NCI-H2029 (cell line): ENCODE measurements around the gene TRIM17.

Source experiments
- DNase-seq: peaks from one replicate; lab custom pipeline; 2025; lab: John Stamatoyannopoulos, UW

The TRIM17 gene

DNA sequence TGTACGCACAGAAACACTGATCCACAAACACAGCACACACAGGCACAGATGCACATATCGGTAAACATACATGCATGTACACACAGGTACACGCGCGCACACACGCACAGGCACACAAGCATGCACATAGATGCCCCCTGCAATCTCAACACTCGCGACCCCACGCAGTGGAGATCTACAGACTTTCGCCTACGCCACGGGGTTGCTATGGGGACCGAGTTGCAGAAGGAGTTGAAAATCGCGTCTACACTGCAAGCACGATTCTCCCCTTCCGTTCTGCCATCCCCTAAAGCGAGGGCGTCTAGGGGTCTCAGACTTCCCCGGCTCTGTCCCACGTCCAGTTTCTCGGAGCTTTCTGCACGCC is 826 bp downstream of the TRIM17 start:
- no peak for DNase-seq

DNA sequence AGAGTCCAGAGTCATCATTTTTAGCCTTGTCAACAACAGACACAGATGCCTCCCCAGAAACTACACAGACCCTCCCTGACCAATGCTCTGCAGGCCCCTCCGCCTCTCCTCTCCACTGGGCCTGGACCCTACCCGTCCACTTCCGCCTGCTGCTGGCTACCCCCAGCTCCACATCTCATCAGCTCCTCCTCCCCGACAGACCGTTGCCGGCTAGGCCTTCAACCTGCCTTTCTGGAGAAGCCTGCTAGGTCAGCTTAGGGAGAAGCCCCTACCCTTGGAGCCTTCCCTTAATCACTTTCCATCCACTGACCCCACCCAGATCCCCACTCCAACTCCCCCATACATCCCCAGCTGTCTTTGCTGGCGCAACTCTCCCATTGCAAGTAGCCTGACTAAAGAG is 1.4 kb downstream of the TRIM17 start:
- no peak for DNase-seq

DNA sequence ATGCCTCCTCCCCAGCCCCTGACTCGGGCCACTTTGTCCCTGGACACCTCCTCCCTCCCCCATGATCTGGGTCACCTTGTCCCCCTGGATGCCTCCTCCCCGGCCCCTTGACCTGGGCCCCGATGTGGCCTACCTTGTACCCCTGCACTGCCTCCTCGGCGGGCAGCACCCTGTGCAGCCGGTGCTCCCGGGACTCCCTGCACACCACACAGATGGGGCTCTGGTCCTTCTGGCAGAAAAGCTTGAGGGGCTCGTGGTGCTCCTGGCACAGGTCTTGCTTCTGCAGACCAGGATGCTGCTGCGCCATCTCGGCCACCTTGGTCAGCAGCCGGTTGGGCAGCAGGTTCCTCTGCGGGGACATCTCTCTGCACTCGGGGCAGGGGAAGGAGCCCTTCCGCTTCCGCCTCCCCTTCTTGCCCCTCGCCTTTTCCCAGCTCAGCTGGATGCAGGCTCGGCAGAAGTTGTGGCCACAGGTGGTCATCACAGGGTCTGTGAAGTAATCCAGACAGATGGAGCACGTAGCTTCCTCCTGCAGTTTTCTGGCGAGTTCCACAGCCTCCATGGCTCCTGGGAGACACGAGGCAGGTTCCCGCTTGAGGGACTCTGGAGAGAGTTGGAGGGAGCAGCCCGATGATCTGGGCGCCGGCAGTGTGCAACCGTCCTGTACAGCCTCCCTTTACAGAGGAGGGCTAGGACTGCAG is 2.0 kb downstream of the TRIM17 start:
- no peak for DNase-seq

DNA sequence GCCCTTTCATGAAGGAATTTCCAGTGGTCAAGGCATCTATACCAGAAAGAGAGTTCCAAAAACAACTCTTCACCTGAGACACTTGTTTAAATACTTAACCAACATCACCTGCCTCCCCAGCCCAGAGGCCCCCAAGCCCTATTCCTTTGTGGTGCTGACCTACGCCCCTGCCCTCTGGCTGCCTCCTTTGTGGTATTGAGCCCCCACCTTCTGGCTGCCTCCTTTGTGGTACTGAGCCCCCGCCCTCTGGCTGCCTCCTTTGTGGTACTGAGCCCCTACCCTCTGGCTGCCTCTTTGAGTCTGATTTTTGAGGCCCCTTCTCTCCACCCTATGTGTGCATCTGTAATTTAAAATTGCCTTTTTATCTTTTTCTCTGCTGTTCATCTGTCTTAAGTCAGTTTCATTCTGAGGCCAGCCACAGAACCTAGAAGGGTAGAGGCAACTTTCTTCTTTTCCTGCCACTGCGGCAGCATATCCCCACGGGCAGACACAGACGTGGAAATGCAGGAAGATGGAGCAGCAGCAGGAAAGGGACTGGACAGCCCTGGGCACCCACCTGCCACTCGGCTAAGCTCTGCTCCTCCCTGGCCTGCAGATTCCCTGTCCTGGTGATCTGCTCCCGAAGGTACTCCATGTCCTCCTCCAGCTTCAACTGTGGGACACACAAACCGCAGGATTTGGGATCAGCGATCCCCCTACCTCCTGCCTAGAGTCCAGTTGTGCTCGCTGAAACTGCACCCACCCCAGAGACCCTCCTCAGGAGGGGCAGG is 3.2 kb downstream of the TRIM17 start:
- DNase-seq = no peak

DNA sequence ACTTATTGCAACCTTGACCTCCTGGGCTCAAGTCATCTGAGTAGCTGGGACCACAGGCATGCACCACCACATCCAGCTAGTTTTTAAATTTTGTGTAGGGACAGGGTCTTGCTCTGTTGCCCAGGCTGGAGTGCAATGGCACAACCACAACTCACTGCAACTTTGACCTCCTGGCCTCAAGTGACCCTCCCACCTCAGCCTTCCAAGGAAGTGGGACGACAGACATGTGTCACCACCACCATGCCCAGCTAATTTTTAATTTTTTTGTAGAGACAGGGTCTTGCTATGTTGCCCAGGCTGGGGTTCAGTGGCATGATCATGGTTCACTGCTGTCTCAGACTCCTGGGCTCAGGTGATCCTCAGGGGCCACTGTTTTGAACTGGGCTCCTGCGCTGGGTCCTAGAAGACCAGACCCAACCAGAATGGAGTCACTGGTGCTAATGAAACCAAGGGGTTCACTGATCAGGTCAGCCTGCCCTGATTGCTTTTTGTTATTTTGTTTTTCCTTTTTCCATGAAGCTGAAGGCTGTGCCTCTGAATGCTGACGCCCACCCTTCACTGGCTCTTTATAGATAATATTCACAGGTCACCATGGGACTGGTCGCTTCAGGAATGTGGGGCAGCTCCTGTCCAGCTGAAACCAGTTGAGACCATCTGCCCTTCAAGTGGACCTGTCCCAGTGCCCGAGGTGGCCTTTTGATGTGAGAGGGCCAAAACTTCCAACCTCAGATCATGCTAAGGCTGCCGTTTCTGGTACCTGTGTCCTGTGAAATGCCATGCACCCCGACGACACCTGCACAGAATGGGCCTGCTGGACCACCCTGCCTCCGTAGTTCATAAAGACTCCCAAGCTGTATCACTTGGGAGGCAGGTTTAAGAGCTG is 4.9 kb downstream of the TRIM17 start:
- DNase-seq = no peak

DNA sequence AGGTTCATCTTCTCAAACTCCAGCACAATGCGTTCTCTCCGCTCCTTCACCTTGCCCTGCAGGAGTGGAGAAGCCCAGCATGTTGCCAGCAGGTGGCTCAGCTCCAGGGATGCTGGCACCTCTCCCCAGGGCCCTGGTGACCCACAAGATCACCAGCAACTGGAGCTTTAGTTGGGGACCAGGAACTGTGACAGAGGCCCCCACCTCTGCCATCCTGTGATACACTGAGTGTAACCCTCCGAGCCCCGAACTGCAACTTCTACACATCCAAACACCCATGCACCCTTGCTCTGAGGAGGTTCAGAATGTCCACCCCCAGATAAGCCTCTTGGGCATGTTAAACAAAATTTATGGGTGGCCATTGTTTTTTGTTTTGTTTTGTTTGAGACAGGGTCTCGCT is 5.5 kb downstream of the TRIM17 start:
- DNase-seq = no peak

DNA sequence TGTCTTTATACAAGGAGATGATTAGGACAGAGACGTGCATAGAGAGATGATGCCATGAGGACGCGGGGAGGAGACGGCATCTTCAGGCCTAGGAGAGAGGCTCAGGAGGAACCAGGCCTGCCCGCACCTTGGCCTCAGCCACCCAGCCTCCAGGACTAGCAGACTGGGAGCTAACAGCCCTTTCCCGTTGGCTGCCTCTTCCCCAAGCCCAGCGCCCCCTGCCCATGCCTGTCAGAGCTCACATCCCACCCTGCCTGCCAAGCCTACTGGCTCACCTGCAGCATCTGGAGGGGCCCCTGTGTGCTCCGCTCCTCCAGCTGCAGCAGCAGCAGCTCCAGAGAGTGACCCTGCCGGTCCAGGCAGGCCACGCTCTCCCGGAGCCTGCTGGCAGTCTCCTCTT is 6.0 kb downstream of the TRIM17 start:
- no peak for DNase-seq

DNA sequence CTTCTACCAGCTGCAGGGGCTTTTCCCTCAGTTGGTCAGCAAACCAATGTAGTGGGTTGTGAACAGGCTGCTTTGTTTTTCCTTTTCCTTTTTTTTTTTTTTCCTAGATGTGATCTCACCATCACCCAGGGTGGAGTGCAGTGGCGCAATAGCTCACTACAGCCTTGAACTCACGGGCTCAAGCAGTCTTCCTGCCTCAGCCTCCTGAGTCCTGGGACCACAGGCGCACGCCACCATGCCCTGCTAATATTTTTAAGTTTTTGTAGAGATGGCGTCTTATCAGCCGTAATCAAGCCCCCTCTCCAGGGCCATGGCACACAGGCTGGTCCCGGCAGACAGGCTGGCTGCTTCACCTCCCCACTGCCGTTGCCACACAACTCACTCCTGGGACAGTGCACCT is 6.6 kb downstream of the TRIM17 start:
- no peak for DNase-seq

DNA sequence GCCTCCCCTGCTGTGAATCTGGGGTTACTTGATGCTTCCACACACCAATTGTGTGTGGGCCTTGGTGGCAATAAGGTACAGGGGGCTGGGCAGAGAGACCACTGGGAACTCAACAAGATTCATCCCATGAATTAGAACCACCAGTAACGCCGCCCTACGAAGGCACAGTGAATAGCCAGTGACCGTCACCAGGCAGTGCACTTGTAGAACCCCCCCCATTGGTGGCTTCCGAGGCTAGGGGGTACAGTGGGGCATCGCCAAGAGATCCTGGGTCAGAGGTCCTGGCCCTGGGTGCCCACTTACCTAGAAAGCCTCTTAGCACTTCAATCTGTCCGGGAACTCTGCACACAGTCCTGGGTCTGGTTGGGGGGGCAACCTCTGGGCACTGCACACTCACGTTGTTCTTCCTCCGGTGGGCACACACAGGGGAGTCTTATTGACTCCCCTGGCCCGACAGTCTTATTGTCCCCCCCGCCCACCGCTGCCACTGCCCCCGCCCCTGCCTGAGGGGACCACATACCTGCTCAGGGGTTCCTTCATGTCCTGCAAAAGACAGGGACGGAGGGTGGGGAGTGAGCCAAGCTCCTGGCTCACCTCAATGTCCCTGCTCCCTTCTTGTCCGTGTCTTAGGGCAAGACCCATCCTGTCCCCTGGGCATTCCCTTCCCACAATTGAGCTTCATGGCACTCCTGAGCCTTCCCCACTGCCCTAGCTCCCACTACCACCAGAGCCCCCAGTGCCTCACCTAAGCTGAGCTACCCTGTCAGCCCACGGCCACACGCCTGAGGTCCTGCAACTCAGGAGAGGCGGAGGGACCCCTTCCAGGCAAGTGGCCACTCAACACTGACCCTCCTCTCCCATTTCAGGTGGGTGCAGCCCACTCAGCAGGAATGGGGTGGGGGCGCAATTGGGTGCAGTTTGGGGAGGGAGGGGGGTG is 7.5 kb downstream of the TRIM17 start:
- no peak for DNase-seq

DNA sequence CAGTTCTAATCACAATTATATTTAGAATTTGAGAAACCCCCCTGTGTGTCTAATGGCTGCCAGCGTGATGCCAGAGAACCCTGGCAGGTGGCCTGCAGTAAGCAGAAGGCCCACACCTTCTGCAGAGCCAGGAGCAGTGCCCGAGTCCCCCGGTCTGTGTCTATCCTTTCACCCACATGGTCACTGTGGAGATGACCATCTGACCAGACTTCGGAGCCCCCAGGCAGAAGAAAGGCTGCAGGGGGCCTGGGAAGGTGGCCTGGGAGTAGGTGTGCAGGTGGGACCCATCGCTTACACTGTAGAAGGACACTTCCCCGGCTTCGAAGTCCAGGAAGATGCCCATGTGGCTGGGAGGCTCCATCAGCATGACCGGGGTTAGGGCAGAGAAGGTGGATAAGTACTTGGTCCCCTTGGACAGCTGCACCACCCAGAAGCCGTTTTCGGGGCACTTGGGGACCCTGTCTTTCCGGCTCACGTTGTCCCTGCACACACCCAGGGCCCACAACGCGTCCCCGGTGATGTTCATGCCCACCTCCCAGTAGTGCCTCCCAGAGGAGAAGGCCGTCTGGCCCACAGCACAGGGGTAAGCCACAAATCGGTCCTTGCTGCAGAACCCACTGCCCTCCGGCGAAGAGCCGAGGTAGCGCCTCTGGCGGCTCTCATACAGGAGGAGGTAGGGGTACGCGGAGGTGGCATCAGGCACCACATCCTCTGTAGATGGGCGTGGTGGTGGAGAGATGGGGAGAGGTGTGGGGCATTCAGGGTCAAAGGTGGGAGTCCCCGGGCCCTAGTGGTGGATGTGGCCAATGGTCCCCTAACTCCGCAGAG is 8.4 kb downstream of the TRIM17 start:
- DNase-seq = no peak

DNA sequence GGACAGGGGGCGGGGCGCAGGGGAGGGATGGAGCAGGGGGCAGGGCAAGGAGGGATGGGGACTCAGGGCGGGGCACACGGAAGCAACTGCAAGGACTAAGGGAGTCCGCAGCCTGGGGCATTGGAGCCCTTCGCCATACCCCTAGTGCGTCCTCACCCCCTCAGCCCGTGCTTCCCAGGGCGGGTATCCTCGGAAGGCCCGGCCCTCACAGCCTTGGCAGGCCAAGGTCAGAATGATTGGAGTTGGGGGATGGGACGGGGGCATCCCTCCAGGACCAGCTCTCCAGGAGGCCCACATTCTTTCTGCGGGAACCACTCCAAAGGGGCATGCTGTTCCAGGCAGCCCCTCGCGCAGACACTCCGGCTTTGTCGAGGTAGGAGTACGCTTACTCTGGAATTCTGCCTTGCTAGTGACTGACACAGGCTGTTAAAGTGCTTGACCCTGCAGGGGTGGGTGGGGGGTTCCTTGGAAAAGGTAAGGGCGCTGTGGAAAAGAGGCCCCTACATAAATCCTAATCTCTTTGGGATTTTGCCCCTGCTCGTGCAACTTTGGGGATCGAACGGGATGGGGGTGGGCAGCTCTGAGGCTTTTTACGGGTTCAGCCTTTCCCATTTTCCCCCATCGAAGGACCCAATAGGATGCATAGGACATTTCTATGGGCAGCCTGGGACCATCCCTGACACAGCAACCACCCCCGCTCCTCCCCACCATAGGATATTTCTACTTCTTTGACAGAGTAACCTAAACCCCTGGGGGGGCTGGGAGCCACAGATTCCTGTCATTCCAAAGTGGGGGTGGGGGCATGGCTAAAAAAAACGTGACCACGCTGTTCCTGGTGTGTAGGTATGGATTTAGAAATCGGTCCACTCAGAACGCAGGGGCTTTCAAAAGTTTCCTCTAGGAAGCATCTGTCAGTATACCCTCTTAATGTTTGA is 9.3 kb downstream of the TRIM17 start:
- no peak for DNase-seq

DNA sequence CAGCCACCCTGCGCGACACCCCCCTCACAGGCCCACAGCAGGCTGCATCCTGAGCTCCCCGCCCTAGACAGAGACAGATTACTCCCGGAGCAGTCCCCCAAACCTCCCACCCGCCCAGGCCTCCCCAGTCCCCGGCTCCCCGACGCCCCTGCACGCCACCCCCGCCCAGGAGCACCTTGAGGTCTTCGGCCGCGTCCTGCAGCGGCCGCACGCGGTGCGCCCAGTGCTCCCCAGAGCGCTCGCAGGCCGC is 10.8 kb downstream of the TRIM17 start:
- DNase-seq = no peak

DNA sequence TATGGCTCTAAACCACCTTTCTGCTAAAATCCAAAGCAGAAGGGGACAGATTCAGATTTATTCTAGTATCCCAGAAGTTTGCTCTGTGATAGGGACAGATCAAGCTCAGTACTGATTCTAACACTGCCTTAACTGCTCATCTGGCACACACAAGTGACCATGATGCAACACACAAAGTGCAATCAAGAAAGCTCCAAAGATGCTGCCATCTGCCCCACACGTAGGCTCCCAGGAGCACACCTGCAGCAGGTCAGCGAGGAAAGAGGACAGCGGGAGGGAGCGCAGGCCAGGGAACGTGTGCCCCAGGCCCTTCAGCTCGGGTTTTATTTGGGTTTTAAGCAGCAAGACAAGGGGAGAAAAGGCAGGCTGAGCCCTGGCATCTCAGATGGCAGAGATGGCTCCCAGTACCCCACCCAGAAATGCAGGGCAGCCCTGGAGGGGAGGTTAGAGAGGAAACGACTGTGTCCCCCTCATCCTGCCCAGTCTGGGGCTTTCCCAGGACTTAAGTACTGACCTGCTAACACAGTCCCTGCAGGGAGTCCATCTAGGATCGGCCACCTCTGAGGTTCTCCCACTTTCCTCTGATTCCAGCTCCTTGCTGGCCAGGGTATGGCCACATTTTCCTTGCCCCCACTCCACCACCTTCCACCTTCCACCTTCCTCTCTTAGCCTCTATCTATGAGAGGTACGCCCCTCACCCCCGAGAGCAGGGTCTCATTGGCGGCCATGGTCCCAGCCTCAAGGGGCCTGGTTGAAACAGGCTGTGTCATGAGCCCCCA is 11.3 kb downstream of the TRIM17 start:
- DNase-seq = no peak

DNA sequence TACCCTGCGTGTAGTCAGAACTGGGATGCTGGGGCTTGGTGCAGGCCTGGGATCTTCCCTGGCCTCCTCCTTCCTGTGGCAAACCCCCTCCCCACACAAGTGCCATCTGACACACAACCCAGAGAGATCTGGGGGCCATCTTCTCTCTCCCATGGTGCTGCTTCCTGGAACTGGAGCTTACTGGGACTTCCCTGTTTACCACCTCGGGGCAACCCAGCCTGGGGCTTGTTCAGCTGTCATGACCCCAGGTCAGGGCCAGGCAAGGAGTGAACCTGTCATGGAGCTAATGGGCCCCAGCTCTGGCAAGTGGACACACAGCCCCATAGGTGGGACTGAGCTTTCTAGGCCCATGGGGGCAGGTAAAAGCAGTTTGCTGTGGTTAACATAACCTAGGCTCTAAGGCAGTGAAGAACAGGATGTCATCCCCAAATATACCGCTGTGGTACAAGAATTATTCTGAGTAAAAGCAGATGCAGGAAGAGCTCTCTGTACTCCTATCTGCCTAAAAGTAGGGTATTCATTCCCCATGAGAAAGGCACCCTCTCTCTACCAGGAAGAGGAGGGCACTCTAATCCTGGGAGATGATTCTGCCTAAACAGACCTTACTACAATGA is 12.4 kb downstream of the TRIM17 start:
- DNase-seq = no peak

DNA sequence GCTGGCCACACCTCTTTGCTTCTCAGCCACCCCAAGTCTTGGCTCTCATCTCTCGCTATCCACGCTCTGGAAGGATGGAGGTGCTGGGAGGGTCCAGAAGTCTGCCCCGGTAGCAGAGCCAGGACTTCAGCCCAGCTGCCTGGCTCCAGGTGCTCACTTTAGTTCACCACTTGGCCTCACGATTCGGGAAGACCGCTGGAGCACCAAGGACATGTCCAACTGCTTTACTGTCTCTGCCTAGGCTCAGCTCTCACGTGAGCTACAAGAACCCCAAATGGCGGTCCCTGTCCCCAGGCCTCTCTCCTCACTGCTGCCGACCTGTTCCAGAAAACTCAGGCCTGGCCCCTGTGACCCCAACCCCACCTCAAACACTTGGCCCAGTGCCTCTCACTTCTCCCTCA is 13.4 kb downstream of the TRIM17 start:
- no peak for DNase-seq

DNA sequence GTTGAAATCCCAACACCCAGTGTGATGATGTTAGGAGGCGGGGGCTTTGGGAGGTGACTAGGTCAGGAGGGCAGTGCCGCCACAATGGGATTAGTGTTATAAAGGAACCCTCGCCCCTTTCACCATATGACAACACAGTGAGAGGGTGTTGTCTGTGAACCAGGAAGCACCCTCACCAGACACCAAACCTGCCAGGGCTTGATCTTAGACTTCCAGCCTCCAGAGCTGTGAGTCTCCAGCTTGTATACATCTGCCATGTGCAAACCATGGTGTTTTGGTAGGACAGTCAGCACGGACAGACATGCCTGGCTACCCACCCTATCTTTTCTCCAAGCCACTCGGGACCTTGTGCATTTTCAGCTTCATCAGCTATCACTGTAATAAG is 14.0 kb downstream of the TRIM17 start:
- DNase-seq = no peak

DNA sequence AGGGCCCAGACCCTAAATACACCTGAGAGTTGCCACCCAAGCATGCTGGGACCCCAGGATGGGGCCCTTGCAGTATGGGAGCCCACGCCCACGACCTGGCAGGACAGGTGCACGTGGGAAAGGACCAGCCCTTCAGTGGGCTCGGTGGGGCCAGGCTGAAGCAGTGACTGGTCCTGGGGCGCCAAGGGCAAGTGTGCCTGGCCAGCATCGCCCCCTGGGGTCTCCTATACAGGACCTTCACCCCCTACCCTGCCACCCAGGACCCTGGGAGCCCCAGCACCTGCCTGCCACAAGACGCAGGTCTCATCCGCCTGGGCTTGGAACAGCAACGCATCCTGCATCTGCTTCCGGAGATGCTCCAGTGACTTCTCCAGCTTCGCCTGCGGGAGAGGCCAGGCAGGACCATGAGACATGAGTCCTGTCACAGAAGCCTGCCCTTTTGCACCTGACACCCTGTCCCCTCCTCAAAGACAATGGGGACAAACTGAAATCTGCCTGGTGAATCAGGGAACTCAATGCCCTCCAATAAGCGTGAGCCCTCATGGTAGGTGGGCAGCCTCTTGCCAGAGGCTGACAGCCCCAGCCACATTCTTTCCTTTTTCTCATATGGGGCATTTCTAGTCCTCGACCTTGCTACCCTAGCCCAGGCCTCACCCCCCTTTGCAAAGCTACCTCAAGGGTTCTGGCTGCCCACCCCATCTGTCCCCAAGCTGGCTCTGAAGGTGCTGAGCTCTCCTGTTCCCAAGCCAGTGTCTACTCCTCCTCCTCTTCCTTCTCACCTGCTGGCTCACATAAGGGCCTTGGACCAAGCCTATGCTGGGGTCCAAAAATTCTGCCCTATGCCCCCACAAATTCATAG is 14.7 kb downstream of the TRIM17 start:
- DNase-seq = no peak
